22Rv1 (cell line): ENCODE data around the gene FMOD.

ENCODE experiments used
- H3K27ac ChIP-seq: fragments of 450-650 bp; 2 replicates; pipeline ENCODE4 v1.5.1; 2017
- ZFX ChIP-seq: fragments of 450-650 bp; IDR thresholded peaks from 2 replicates; pipeline ENCODE4 v1.6.1; 2017; ENCODE audit warnings: antibody characterized with exemption, borderline replicate concordance
- TF ChIP-seq, protein P1 (sequence below): fragments of 450-650 bp; IDR thresholded peaks from 2 replicates; pipeline ENCODE4 v1.5.1; 2017; ENCODE audit warnings: mild to moderate bottlenecking

The FMOD gene

DNA sequence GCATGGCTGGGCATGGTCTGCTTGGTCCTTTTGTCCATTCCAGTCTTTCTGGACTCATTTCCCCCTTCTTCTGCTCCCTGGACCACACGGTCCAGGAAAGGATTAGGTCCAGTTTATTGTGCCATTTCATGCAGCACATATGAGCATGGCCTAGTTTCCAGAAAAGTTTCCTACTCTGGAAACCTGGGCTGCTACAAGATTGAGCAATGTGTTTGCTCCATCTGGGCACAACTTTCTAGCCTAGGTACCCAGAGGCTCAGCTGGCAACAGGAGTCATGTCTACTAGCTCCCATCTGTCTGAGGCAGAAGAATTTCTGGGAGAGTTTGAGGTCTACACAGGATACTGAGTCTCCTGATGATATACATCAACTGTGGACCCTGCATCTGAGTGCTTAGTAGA is 14.8 kb downstream of the FMOD start:
- TF ChIP-seq, protein P1, sequence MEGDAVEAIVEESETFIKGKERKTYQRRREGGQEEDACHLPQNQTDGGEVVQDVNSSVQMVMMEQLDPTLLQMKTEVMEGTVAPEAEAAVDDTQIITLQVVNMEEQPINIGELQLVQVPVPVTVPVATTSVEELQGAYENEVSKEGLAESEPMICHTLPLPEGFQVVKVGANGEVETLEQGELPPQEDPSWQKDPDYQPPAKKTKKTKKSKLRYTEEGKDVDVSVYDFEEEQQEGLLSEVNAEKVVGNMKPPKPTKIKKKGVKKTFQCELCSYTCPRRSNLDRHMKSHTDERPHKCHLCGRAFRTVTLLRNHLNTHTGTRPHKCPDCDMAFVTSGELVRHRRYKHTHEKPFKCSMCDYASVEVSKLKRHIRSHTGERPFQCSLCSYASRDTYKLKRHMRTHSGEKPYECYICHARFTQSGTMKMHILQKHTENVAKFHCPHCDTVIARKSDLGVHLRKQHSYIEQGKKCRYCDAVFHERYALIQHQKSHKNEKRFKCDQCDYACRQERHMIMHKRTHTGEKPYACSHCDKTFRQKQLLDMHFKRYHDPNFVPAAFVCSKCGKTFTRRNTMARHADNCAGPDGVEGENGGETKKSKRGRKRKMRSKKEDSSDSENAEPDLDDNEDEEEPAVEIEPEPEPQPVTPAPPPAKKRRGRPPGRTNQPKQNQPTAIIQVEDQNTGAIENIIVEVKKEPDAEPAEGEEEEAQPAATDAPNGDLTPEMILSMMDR: no peak
- TF ChIP-seq ZFX: no peak
- no peak overlapping the region for H3K27ac ChIP-seq

DNA sequence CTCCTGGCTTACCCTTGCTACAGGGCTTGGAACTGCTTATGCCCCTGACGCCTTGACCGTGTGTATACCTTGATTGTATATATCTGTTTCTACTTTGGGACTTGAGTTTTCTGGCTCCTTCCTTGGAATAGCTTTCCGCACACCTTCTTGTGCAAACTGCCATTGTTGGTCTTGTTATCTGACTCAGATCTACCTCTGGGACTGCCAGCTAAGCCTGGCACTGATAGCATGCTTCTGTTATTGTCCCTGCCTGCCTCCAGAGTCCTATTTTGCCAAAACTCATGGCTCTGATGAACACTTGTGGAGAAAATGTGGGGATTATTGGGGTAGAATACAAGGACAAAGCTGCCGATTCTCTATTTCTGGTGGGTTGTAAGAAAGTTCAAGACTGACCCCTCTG is 15.4 kb downstream of the FMOD start:
- TF ChIP-seq, protein P1: no peak
- no peak for TF ChIP-seq ZFX
- H3K27ac ChIP-seq: no peak overlapping the region

DNA sequence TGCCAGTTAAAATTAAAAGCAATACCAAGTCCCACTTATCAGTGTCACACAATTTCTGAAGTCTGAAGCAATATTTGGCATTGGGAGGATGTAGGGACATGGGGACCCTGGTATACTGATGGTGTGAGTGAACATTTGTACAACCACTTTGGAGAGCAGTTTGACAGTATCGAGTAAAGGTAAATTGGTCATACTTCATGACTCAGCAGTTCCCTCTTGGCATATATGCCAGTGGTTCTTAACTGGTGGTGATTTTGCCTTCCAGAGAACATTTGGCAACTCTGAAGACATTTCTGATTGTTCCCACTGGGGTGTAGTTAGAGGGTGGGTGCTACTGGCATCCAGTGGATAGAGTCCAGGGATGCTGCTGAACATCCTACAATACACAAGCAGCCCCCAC is 19.7 kb downstream of the FMOD start:
- no peak for TF ChIP-seq ZFX
- TF ChIP-seq, protein P1: no peak
- no peak overlapping the region for H3K27ac ChIP-seq

DNA sequence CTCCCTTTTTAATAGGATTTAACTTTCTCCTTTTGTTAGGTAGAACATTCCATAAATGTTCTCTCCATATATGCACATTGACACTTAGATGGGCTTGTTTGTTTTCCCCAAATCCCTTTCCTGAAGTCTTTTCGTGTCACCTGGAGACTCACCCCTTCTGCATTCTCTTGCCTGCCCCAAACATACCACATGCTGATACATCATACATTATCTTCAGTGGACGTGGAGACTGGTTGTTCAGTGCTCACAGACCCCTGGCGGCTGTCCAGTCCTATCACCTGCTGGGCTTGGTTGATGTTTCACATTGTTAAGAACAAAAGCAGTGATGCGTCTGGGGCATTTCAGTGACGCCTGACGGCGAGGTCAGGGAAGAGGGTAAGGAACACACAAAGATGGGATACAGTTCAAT is 22.2 kb downstream of the FMOD start:
- no peak overlapping the region for H3K27ac ChIP-seq
- no peak for TF ChIP-seq ZFX
- TF ChIP-seq, protein P1: no peak

DNA sequence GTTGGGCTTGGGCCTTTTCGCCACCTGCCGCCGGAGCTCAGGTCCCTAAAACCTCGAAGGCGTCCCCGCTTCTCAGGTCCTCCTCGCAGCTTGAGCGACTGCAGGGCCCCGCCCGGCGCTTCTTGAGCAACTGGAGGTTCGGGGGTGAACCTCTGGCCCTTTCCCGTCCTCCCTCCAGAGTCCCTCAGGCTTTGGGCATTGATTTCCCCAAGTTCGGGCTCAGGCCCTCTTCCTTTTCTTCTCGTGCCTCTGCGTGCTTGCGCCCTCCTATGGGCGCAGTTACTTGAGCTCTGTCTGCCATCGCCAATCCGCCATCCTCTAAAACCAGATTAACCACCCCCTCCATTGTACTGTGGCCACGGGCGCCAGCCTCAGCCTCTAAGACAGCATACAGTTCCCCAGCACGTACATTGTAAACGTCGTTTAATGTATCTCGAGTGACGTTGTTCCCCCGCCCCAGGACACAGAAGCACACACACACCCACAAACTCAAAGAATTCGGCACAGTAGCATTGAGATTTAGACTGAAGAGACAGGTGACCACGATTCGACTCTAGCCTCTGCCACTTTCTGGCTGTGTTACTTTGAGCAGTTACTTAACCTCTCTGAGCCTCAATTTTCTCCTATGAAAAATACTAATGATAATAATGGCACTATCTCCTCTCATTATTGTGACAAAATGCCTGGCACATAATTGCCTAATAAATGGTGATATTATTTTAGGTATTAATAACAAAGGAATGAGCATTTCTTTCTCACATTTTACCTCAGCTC is 23.1 kb downstream of the FMOD start:
- no peak for TF ChIP-seq ZFX
- TF ChIP-seq, protein P1: peak; percentile 86
- H3K27ac ChIP-seq: peak overlapping the region; percentile 74

DNA sequence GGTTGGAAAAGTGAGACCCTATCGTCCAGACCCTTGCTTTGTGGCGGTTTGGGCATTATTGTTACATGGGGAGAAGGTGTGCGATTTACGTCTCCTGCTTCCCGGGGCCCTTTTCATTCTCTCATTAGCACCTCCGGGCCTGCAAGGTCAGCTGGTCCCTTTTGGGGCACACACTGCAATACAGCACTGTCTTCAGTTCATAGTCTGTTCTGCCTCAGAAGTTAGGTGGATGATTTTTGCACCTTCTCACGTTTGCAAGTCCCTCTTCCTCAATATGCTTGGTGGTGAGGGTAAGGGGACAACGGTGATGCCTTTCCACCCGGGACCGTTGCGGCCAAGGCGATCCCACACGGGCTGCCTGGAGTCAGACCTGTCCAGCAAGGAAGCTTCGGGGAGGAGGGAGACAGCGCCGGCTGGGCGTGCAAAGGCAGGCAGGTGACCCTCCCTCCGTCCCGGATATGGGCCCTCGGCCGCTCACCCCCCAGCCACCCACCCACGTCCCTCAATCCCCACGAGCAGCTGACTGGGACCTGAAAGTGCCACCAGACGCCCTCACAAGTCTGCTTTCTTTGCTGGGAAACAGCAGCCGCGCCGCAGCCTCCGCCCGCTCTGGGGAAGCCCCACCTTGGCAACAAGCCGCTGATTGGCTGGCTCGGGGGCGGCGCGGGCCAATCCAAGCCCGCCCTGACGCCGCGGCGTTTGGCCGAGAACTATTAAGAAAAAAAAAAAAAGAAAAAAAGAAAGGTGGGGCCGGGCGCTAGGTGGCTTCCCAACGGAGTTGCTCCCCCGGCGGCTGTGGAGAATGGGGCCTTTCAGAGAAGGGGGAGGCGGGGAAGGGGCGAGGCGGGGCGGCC is 23.9 kb downstream of the FMOD start:
- TF ChIP-seq, protein P1: no peak
- TF ChIP-seq ZFX: no peak
- peak overlapping the region; percentile 74 for H3K27ac ChIP-seq

DNA sequence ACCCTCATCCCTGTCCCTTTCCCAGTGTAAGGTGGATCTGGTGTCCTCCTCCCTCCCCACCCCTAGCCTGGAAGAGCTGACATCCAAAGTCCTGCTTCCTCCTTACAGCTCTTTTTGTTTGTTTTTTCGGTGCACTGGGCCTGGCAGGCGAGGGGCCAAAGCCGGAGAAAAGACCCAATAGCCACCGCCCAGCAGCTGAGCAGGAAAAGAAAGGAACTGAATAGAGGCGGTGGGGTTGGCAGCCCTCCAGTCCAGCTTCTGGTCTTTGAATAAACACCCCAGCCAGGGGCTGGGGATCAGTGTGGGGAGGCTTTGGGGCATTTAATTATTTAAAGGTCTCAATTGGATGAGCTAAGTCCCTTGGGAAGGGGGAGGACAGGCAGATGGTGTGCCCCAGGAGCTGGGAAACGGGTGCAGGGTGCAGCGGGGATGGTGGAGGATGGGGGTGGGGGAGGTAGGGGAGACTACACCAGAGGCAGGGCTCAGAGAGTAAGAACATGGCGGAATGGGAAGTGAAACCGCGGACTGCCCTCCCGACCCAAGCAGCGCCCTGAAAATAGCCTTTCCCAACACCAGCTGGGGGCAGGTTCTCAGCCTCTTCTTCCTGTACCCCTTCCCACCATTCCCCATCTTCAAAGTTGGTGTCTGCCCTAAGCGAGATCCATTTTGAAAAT is 25.4 kb downstream of the FMOD start:
- no peak overlapping the region for H3K27ac ChIP-seq
- TF ChIP-seq, protein P1: no peak
- no peak for TF ChIP-seq ZFX
